ENCODE results near the gene SMARCD2.
"Not testable (repeated sequence)": the region's sequence is repeated elsewhere in the genome, so short reads cannot be mapped to it uniquely, and the experiment has no call there.

SMARCD2 gene

GRCh38 chr17:63842540-63843386 lies at the start of gene SMARCD2:
Gene SMARCD2, minus strand, starts transcription at chr17:63842685. Its CDS starts 11 bp downstream, at chr17:63842674.
- in situ Hi-C loops (cut with MboI; ENCODE audit: low pct_unique_long_range_greater_than_20kb, low sequenced_read_pairs) = no loop called here

DNA sequence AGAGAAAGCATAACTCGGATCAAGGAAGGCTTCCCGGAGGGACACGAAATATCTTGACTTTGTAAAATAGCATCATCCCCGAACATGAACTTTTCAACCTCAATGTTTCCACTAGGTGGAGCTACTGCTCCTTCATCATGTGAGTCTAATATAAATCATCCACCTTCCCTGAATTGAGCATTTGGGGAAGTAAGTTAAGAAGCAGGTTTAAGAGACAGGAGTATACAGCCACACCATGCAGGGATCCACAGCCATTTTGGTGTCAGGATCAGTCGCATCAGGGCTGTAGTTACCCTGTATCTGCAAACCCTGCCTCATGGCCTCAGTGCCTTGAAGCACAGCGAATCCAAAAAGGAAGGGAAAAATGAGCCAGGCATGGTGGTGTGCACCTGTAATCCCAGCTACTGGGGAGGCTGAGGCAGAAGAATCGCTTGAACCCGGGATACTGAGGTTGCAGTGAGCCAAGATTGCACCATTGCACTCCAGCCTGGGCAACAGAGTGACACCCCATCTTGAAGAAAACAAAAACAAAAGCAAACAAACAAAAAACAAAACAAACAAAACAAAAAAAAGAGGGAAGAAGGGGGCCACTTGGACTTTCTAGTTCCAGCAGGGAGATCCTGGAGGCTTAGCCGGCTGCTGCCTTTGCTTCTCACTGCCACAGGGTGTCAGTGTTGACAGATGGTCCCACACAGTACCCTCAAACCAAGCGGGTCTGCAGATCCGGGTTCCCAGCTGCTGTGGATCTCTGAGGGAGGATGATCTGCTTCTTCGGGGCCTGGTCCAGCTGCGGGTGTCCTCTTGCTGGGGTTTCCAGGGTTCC lies 46.8 kb upstream of the SMARCD2 start:
- in situ Hi-C loops (cut with MboI; ENCODE audit: low pct_unique_long_range_greater_than_20kb, low sequenced_read_pairs) = not testable (repeated sequence)
- DNase-seq = peak; percentile 68

More at GRCh38 chr17:63842540-63843386, at the start of gene SMARCD2:
- peak; percentile 98 for DNase-seq

DNA sequence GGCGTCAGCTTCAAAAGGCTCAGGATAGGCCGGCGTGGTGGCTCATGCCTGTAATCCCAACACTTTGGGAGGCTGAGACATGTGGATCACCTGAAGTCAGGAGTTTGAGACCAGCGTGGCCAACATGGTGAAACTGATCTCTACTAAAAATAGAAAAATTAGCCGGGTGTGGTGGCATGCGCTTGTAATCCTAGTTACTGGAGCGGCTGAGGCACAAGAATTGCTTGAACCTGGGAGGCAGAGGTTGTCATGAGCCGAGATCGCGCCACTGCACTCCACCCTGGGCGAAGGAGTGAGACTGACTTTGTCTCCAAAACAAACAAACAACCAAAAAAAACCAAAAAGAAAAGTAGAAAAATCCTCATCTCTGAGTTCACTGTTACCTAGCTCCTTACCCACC lies 42.6 kb upstream of the SMARCD2 start:
- in situ Hi-C loops (cut with MboI; ENCODE audit: low pct_unique_long_range_greater_than_20kb, low sequenced_read_pairs); DNase-seq: not testable (repeated sequence)

GRCh38 chr17:63882626-63883126 lies 40.2 kb upstream of the SMARCD2 start:
- in situ Hi-C loops (cut with MboI; ENCODE audit: low pct_unique_long_range_greater_than_20kb, low sequenced_read_pairs); DNase-seq: not testable (repeated sequence)

DNA sequence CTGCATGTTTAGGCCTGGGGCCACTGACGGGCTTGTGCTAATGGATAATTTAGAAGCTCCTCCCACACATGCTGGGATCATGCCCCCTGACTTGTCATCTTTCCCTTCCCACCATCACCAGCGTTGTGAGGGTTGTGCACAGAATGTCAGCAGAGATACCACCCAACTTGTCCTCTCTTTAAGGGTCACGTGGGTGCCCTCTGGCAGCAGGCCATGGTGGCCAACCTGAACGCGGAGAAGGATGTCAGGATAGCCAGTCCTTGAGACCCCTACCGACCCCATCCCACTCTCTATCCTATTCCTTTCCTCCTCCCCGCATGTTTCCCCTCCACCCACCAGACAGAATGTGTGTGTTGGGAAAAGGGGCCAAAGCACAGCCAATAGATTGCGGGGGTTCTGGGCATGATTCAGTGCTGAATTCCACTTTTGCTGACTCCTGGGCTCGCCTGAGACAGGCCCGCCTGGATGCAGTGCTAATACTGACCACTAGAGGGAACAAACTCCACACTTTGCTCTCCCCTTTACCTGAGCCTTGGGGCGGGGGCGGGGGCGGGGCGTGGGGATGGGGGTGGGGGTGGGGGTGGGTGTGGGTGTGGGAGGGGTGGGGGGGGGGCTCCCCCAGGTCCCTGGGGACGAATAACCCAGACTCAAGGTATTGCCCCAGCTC lies 39.6 kb upstream of the SMARCD2 start, which contains the start of gene GH2:
TSS of gene GH2 (minus strand) at position 10 of the 667 bp plus-strand sequence. CDS start 143 bp downstream, outside the sequence.
- in situ Hi-C loops (cut with MboI; ENCODE audit: low pct_unique_long_range_greater_than_20kb, low sequenced_read_pairs) = no loop called here
- DNase-seq = peak; percentile 76

DNA sequence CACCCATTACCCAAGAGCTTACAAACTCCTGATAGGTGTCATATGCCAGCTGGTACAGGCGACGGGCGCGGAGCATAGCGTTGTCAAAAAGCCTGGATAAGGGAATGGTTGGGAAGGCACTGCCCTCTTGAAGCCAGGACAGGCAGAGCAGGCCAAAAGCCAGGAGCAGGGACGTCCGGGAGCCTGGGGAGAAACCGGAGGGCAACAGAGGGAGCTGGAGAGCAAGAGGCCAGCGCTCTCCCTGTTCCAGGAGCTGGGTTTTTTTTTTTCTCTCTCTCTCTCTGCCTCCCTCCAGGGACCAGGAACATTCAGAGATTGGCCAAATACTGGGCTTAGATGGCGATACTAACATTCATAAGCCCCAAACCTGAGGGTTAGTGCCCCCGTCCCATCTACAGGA lies 38.9 kb upstream of the SMARCD2 start:
- in situ Hi-C loops (cut with MboI; ENCODE audit: low pct_unique_long_range_greater_than_20kb, low sequenced_read_pairs); DNase-seq: not testable (repeated sequence)

DNA sequence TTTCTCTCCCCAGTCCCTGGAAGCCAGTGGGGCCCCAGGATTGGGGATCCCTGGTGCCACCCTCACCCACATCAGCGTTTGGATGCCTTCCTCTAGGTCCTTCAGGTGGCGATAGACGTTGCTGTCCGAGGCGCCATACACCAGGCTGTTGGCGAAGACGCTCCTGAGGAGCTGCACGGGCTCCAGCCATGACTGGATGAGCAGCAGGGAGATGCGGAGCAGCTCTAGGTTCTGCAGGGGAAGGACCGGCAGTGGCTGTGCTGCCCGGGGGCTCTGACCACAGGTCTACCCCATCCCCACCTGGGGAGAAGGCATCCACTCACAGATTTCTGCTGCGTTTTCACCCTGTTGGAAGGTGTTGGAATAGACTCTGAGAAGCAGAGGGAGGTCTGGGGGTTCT lies 38.2 kb upstream of the SMARCD2 start:
- in situ Hi-C loops (cut with MboI; ENCODE audit: low pct_unique_long_range_greater_than_20kb, low sequenced_read_pairs) = no loop called here
- DNase-seq = no peak

- in situ Hi-C loops (cut with MboI; ENCODE audit: low pct_unique_long_range_greater_than_20kb, low sequenced_read_pairs) = not testable (repeated sequence)
Measured at GRCh38 chr17:63878413-63878812, 35.9 kb upstream of the SMARCD2 start.

GRCh38 chr17:63874693-63875092 lies 32.2 kb upstream of the SMARCD2 start:
- in situ Hi-C loops (cut with MboI; ENCODE audit: low pct_unique_long_range_greater_than_20kb, low sequenced_read_pairs); DNase-seq: not testable (repeated sequence)

More at GRCh38 chr17:63878413-63878812, 35.9 kb upstream of the SMARCD2 start:
- DNase-seq = not testable (repeated sequence)

DNA sequence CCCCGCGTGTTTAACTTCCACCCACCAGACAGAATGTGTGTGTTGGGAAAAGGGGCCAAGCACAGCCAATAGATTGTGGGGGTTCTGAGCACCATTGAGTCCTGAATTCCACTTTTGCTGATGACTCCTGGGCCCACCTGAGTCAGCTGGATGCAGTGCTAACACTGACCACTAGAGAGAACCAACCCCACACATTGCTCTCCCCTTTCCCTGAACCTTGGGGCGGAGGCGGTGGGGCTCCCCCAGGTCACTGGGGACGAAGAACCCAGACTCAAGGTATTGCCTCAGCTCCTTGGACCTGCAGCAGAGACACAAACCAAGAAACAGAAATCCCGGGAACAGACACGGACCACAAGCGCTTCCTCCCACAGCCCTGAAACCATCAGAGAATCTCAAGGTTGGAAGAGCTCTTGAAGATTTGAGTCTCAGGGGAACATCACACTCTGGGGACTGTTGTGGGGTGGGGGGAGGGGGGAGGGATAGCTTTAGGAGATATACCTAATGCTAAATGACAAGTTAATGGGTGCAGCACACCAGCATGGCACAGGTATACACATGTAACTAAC lies 31.7 kb upstream of the SMARCD2 start:
- in situ Hi-C loops (cut with MboI; ENCODE audit: low pct_unique_long_range_greater_than_20kb, low sequenced_read_pairs); DNase-seq: not testable (repeated sequence)

- in situ Hi-C loops (cut with MboI; ENCODE audit: low pct_unique_long_range_greater_than_20kb, low sequenced_read_pairs); DNase-seq: not testable (repeated sequence)
Measured at GRCh38 chr17:63873577-63873976, 31.1 kb upstream of the SMARCD2 start, which contains the start of gene CSH2. Gene CSH2, minus strand, starts transcription at chr17:63873677. Its CDS starts 63 bp downstream, at chr17:63873614.

- DNase-seq; in situ Hi-C loops (cut with MboI; ENCODE audit: low pct_unique_long_range_greater_than_20kb, low sequenced_read_pairs): not testable (repeated sequence)
Measured at GRCh38 chr17:63871646-63872365, 29.3 kb upstream of the SMARCD2 start.

DNA sequence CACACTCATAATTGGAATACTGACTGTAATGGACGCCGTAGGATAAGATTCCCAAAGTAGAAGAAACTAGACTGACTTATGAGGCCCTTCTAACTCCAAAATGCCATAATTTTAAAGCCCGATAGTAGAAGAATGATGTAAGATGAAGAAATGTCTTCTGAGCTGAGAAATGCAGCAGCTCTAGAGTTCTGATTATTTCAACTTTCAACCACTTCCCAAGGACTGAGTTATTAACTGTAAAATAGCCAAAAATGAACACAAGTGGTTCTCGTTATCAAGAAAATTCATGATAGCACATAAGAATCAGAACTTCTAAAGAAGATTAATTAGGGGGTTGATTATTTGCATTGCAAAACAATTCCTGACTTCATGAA lies 27.8 kb upstream of the SMARCD2 start:
- in situ Hi-C loops (cut with MboI; ENCODE audit: low pct_unique_long_range_greater_than_20kb, low sequenced_read_pairs); DNase-seq: not testable (repeated sequence)

- DNase-seq; in situ Hi-C loops (cut with MboI; ENCODE audit: low pct_unique_long_range_greater_than_20kb, low sequenced_read_pairs): not testable (repeated sequence)
Measured at GRCh38 chr17:63869491-63870291, 27.2 kb upstream of the SMARCD2 start.

DNA sequence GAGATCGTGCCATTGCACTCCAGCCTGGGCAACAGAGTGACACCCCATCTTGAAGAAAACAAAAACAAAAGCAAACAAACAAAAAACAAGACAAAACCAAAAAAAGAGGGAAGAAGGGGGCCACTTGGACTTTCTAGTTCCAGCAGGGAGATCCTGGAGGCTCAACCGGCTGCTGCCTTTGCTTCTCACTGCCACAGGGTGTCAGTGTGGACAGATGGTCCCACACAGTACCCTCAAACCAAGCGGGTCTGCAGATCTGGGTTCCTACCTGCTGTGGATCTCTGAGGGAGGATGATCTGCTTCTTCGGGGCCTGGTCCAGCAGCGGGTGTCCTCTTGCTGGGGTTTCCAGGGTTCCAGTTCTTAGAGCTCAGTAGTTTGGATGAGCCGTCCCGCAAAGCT lies 24.1 kb upstream of the SMARCD2 start:
- DNase-seq; in situ Hi-C loops (cut with MboI; ENCODE audit: low pct_unique_long_range_greater_than_20kb, low sequenced_read_pairs): not testable (repeated sequence)

- in situ Hi-C loops (cut with MboI; ENCODE audit: low pct_unique_long_range_greater_than_20kb, low sequenced_read_pairs) = no loop called here
- no peak for DNase-seq
Measured at GRCh38 chr17:63859257-63859656, 16.8 kb upstream of the SMARCD2 start.

DNA sequence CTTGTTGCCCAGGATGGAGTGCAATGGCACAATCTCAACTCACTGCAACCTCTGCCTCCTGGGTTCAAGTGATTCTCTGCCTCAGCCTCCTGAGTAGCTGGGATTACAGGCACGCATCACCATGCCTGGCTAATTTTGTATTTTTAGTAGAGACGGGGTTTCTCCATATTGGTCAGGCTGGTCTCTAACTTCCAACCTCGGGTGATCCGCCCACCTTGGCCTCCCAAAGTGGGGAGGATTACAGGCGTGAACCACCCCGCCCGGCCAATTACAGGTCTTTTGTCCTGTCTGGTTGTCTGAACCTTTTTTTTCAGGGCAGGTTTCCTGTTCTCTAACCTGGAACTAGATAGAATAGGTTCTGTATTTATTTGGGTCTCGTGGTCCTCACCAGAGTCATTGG lies 13.9 kb upstream of the SMARCD2 start:
- in situ Hi-C loops (cut with MboI; ENCODE audit: low pct_unique_long_range_greater_than_20kb, low sequenced_read_pairs) = not testable (repeated sequence)

More for the DNA sequence above, 13.9 kb upstream of the SMARCD2 start:
- DNase-seq = not testable (repeated sequence)
